Upper lobe of right lung (tissue), 1 donor: ENCODE measurements around the gene INSYN2B. TPM values are rescaled to one million over a fixed set of nuclear protein-coding genes. Genes with fewer than 3 reads are reported as not detected.

Source experiments
- ATAC-seq: fragments of 200-7000 bp; cut with Tn5 transposase; one replicate; pipeline ENCODE4 v1.9.1; 2020; ENCODE audit warnings: mild to moderate bottlenecking, moderate library complexity
- DNase-seq: peaks from one replicate; pipeline ENCODE4 v3.0.0-alpha.2; 2020
- H3K27ac ChIP-seq: fragments of 200-600 bp; one replicate; pipeline ENCODE4 v1.8.0; 2022
- H3K27me3 ChIP-seq: fragments of 200-600 bp; one replicate; pipeline ENCODE4 v1.8.0; 2022; ENCODE audit warnings: mild to moderate bottlenecking
- H3K36me3 ChIP-seq: fragments of 200-600 bp; one replicate; pipeline ENCODE4 v1.8.0; 2022
- H3K4me1 ChIP-seq: fragments of 200-600 bp; one replicate; pipeline ENCODE4 v1.8.0; 2022
- H3K4me3 ChIP-seq: fragments of 200-600 bp; one replicate; pipeline ENCODE4 v1.8.0; 2022; ENCODE audit warnings: mild to moderate bottlenecking
- H3K9me3 ChIP-seq: fragments of 200-600 bp; one replicate; pipeline ENCODE4 v1.8.0; 2022
- intact Hi-C: fragments of 100-400 bp; cut with DNase I; formaldehyde crosslinking; loops from one replicate; pipeline ENCODE4 v1.11.0; 2022
- total RNA-seq: library from RNA; stranded (reverse); fragmentation: NEBNext Ultra II Directional; extraction: Animal tissue kit (Norgen Biotek cat#: 25700); gene quantifications from one replicate; pipeline ENCODE4 v1.2.1, GENCODE V29; 2021
- TF ChIP-seq, protein P1 (sequence below): fragments of 200-600 bp; IDR thresholded peaks from one replicate; pipeline ENCODE4 v1.8.0; 2022; ENCODE audit warnings: antibody characterized with exemption
- donor health status: DM: no; HTN: yes; CAD: no; lungs with severe emphysema.

INSYN2B gene
- total RNA-seq, 1 donor from 2014 or later: 0.17 TPM

DNA sequence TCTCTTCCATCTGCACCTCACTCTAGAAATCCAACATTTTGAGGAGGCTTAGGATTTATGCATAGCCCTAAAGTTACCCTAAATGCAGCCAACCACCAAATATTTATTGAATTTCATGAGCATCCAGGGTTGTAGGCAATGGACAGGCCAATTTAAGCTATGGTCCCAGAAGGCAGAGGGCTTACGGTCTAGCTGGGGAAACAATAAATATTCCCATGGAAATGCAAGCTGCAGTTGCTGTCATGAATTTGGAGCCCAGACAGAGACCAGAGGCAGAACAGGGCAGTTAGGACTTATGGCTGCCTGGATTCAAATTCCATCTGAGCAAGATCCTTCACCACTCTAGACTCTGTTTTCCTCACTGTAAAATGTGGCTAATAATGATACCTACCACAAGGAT lies 9.1 kb upstream of the INSYN2B start:
- no peaks in the 10 kb centered on the region for H3K4me1 ChIP-seq
- no peak overlapping the region for H3K27ac ChIP-seq
- ATAC-seq (no peak), DNase-seq (no peak)
- no peaks in the 10 kb centered on the region for H3K9me3 ChIP-seq
- H3K36me3 ChIP-seq: no peaks in the 10 kb centered on the region
- intact Hi-C loops: loop anchor here (10.0 kb wide), 1 partner anchor 285 kb away; no protein-coding TSS in a partner anchor
- TF ChIP-seq, protein P1, sequence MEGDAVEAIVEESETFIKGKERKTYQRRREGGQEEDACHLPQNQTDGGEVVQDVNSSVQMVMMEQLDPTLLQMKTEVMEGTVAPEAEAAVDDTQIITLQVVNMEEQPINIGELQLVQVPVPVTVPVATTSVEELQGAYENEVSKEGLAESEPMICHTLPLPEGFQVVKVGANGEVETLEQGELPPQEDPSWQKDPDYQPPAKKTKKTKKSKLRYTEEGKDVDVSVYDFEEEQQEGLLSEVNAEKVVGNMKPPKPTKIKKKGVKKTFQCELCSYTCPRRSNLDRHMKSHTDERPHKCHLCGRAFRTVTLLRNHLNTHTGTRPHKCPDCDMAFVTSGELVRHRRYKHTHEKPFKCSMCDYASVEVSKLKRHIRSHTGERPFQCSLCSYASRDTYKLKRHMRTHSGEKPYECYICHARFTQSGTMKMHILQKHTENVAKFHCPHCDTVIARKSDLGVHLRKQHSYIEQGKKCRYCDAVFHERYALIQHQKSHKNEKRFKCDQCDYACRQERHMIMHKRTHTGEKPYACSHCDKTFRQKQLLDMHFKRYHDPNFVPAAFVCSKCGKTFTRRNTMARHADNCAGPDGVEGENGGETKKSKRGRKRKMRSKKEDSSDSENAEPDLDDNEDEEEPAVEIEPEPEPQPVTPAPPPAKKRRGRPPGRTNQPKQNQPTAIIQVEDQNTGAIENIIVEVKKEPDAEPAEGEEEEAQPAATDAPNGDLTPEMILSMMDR: no peak
- no peak overlapping the region for H3K4me3 ChIP-seq
- H3K27me3 ChIP-seq: no peaks in the 10 kb centered on the region

DNA sequence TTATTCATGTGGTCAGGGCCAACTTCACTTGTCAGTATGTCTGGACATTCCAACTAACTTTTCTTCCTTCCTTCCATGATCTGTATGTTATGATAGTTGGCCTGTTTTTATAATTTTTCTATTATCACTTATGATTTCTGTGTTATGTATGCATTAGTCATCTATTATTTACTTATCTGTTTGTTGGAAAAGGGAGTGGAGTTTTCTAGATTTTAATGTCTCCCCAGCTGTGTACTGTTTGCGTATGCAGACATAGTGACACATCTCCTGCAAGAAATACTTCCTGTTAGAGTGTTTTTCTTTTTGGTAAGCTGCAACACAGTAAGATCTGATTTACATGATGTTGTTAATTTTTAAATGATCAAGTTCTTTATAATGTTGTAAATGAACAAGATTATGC lies 8.7 kb upstream of the INSYN2B start:
- TF ChIP-seq, protein P1: no peak
- intact Hi-C loops: loop anchor here (10.0 kb wide), 1 partner anchor 284 kb away; no protein-coding TSS in a partner anchor
- no peaks in the 10 kb centered on the region for H3K9me3 ChIP-seq
- no peak overlapping the region for H3K4me3 ChIP-seq
- H3K27me3 ChIP-seq: no peaks in the 10 kb centered on the region
- H3K4me1 ChIP-seq: no peaks in the 10 kb centered on the region
- no peak overlapping the region for H3K27ac ChIP-seq
- H3K36me3 ChIP-seq: no peaks in the 10 kb centered on the region
- ATAC-seq (no peak), DNase-seq (no peak)

DNA sequence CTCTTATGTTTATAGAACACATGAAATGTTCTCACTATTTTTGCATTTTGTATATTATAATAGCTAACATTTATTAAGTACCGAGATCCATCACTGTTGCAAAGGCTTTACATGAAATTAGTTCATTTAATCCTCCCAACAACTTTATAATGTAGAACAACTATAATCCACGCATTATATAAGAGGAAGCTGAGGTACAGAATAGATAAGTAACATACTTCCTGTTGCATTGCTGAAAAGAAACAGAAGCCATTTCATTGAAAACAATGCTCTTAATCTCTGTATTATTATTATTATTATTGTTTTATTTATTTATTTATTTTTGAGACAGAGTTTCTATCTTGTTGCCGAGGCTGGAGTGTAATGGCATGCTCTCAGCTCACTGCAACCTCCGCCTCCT lies 7.9 kb upstream of the INSYN2B start:
- no peaks in the 10 kb centered on the region for H3K9me3 ChIP-seq
- intact Hi-C loops: loop anchor here (10.0 kb wide), 1 partner anchor 283 kb away; no protein-coding TSS in a partner anchor
- ATAC-seq: no peak

DNA sequence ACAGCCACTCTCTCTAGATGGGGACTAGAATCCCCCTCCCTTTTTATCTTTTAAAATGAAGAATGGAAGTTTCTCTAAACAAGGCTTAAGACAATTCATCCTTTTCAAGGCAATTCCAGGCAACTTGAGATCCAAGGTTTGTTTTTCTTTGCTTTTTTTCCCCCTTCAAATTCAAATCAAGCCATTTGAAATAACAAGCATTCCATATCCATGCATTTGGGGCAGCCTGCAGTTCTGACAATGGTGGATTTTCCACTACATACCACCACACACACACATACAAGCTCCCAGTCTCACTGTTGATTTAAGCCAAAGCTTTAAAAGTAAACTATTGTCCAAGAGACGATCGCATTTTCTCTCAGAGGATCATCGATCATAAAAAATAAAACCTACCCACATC lies 424 bp downstream of the INSYN2B start:
- H3K36me3 ChIP-seq: no peaks in the 10 kb centered on the region
- no peak overlapping the region for H3K27ac ChIP-seq
- H3K9me3 ChIP-seq: no peaks in the 10 kb centered on the region
- no peak for ATAC-seq
- H3K27me3 ChIP-seq: no peaks in the 10 kb centered on the region
- no peak overlapping the region for H3K4me3 ChIP-seq
- H3K4me1 ChIP-seq: no peaks in the 10 kb centered on the region
- intact Hi-C loops: loop anchor here (10.0 kb wide), 1 partner anchor 275 kb away; no protein-coding TSS in a partner anchor
- TF ChIP-seq, protein P1: no peak
- no peak for DNase-seq

More for the DNA sequence above, 7.9 kb upstream of the INSYN2B start:
- TF ChIP-seq, protein P1: no peak
- Histone ChIP-seq H3K4me1 (no peaks in the 10 kb centered on the region), H3K27ac (no peak overlapping the region), H3K4me3 (no peak overlapping the region), H3K27me3 (no peaks in the 10 kb centered on the region), H3K36me3 (no peaks in the 10 kb centered on the region)
- no peak for DNase-seq

DNA sequence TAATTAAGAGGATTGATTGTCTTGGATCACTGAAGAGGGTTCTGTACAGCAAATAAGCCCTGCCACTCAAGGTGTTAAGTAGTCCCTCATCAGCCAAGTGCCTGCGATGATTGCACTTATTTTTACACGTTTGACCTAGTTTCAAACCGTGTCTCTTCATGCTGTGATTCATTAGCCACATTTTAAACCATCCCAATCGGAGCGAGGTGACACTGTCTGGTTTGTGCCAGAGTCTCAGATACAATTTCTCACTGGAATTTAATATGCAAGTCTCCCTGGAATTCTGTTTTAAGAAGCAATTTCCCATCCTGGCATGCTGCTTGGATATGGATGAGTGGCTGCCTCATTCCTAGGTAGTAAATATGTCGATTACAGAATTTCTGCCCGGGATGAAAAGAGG lies 1.6 kb downstream of the INSYN2B start:
- H3K4me3 ChIP-seq: no peak overlapping the region

More for the DNA sequence above, 1.6 kb downstream of the INSYN2B start:
- Histone ChIP-seq H3K27me3 (no peaks in the 10 kb centered on the region), H3K27ac (no peak overlapping the region), H3K9me3 (no peaks in the 10 kb centered on the region), H3K4me1 (no peaks in the 10 kb centered on the region), H3K36me3 (no peaks in the 10 kb centered on the region)
- DNase-seq: no peak
- intact Hi-C loops: no loop called here
- ATAC-seq: no peak
- TF ChIP-seq, protein P1: no peak
